ENCODE measurements around the gene C14orf93.
A peak's percentile ranks its signal among the peaks of the same experiment; 100 is the strongest.
"Not testable (repeated sequence)": the region's sequence is repeated elsewhere in the genome, so short reads cannot be mapped to it uniquely, and the experiment has no call there.

C14orf93 gene

DNA sequence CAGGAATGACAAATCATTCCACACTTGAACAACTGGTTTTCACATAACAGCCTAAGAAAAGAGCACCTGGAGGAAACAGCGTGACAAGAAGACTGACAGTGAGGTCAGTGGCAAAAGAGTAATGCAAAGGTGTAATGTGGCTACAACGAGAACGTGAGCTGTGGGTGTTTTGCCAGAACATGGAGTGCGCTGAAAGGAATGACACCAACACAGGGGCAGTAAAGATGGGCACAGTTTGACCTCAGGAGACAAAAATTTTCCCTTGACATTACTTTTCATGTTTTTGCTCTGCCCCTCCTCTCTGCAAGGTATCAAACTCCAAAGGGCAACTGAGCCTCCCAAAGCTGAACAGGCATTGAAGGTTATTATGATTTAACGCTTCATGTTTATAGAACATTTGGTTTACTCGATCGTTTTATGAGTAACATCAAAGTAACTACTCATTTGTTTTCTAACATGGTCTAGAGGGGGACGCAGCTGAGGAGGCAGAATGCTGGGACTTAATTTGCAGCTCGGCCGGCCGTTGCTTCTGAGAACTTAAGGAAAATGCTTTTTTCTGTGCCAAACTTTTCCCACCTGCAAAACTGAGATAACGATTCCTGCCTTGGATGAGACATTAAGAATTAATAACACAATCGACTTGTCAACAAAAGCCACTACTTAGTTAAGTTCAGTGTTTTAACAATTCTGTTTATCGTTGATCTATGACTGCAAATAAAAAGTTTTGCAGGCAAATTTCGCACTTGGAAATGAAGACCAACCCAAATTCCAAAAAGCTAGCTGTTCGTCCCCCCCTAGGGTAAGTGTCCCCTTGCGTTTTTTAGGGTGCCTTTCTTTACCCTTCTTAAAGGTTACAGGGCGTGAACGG, 54.0 kb downstream of the C14orf93 start:
- no peak for DNase-seq
- no peak for ATAC-seq
- Mint-ChIP-seq H3K27me3 (no peaks in the 10 kb centered on the region), H3K9me3 (no peaks in the 10 kb centered on the region), H3K4me1 (peaks cover 25% of the 10 kb centered on the region), H3K4me3 (peak overlapping the region; percentile 97 to 98), H3K27ac (peak overlapping the region; percentile 92 to 97)

DNA sequence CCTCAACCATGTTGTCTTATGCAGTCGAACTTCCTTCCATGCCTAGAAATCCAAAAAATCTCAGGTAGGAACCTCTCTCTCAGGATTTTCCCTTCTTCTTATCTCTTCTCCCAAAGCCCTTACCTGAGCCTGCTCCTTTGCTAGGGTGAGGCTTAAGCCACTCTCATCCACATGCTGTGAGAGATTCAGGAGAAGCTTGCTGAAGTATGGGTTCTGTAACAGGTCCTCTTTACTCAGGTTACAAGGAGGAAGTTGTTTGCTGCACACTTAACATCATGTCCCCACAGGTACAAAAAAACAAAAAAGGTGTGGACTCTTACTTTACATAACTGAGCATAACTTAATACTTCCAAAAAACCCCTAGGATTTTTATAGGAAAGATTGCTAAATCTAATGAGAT, 57.5 kb downstream of the C14orf93 start:
- DNase-seq: no peak
- H3K4me3 Mint-ChIP-seq: no peak overlapping the region
- no peak for ATAC-seq
- H3K4me1 Mint-ChIP-seq: peaks cover 17% of the 10 kb centered on the region
- no peak overlapping the region for H3K27ac Mint-ChIP-seq
- H3K9me3 Mint-ChIP-seq: no peaks in the 10 kb centered on the region
- H3K27me3 Mint-ChIP-seq: no peaks in the 10 kb centered on the region

DNA sequence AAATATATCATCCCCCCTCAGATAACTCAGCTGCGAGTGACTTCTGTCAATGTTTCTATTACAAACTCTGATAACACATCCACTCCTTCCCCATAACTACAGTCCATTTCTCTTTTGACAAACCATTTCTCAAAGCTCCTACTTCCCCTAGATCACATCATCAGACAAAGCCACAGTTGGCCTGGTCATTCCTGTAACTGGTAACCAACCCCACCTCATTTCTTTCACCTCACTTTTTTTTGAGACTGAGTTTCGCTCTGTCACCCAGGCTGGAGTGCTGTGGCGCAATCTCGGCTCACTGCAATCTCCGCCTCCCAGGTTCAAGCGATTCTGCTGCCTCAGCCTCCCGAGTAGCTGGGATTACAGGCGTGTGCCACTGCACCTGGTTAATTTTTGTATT, 58.1 kb downstream of the C14orf93 start:
- not testable (repeated sequence) for H3K9me3 Mint-ChIP-seq, DNase-seq, H3K4me3 Mint-ChIP-seq, H3K27me3 Mint-ChIP-seq, H3K27ac Mint-ChIP-seq, ATAC-seq
- peaks cover 15% of the 10 kb centered on the region for H3K4me1 Mint-ChIP-seq

DNA sequence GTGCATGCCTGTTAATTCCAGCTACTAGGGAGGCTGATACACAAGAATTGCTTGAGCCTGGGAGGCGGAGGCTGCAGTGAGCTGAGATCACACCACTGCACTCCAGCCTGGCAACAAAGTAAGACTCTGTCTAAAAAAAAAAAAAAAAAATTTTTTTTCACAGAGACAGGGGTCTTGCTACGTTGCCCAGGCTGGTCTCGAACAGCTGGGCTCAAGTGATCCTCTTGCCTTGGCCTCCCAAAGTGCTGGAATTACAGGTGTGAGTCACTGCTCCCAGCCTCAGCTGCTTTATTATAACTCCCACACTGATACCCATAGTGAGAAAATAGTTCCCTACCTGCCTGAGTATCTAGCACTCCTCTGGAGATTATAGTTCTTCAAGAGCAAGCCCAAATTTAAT, 64.3 kb downstream of the C14orf93 start:
- ATAC-seq: no peak
- H3K4me3 Mint-ChIP-seq: no peak overlapping the region
- DNase-seq: no peak
- no peaks in the 10 kb centered on the region for H3K9me3 Mint-ChIP-seq
- H3K4me1 Mint-ChIP-seq: no peaks in the 10 kb centered on the region
- H3K27me3 Mint-ChIP-seq: no peaks in the 10 kb centered on the region
- H3K27ac Mint-ChIP-seq: no peak overlapping the region

DNA sequence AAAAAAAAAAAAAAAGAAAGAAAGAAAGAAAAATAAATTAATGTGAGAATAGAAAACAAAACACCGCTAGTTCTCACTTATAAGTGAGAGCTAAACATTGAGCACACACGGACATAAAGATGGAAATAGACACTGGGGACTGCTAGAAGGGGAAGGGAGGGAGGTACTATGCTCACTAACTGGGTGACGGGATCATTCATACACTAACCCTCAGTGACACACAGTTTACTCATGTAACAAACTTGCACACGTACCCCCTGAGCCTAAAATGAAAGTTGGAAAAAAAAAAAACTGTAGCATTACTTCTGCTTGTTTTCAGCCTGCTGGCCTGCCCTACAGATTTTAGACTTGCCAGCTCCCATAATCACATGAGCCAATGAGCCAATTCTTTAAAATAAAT, 70.3 kb downstream of the C14orf93 start:
- DNase-seq: no peak
- H3K27ac Mint-ChIP-seq: no peak overlapping the region
- no peak for ATAC-seq
- no peaks in the 10 kb centered on the region for H3K4me1 Mint-ChIP-seq
- H3K9me3 Mint-ChIP-seq: no peaks in the 10 kb centered on the region
- no peaks in the 10 kb centered on the region for H3K27me3 Mint-ChIP-seq
- H3K4me3 Mint-ChIP-seq: no peak overlapping the region

Data from stimulated activated naive CD8-positive, alpha-beta T cell treated with anti-CD3 and anti-CD28 coated beads, Interleukin-15, amount 100 ng/mL, for 72 hours (primary cell).